HepG2 (cell line): Measurements from ENCODE around the gene FOXA3. TPM values are rescaled to one million over a fixed set of nuclear protein-coding genes. Genes with fewer than 3 reads are reported as not detected.

ENCODE experiments used
- ATAC-seq: fragments of 200-7000 bp; cut with Tn5 transposase; 3 replicates; pipeline ENCODE4 v1.9.1; 2020; ENCODE audit warnings: mild to moderate bottlenecking, moderate library complexity
- BruUV-seq: library from RNA; stranded (reverse); fragments of 400-500 nt; replicated peaks from 2 replicates; lab custom pipeline; 2021; lab: Mats Ljungman, UMichigan
- CTCF ChIA-PET: fragments of 300-600 bp; formaldehyde crosslinking; extraction: SDS; loops from one replicate; lab custom pipeline; 2021; ENCODE audit warnings: low total read pairs, inconsistent platforms, low intra/inter-chr PET ratio; lab: Yijun Ruan, JAX
- POLR2A ChIA-PET: fragments of 350-600 bp; sonication (Branson Sonifier 250); formaldehyde crosslinking; loops from one replicate; lab custom pipeline; 2020; ENCODE audit warnings: antibody characterized with exemption, inconsistent platforms; lab: Yijun Ruan, JAX
- DNase-seq: peaks from one replicate; pipeline ENCODE4 v3.0.0-alpha.2; 2015; ENCODE audit warnings: low spot score
- FAIRE-seq: peaks from 3 replicates; lab custom pipeline; 2011; peaks lifted over from hg19 to GRCh38; lab: Jason Lieb, UNC
- H2AFZ ChIP-seq: one replicate; pipeline ENCODE4 v1.6.1; 2011; ENCODE audit warnings: low read length, inconsistent platforms
- H3K27ac ChIP-seq: fragments of 300-600 bp; 3 replicates; pipeline ENCODE4 v1.8.0; 2011; ENCODE audit warnings: mixed run types, mild to moderate bottlenecking, mixed read lengths, low read length, inconsistent platforms; ENCODE audit not compliant: insufficient read depth; ENCODE audit errors: extremely low read length
- H3K27me3 ChIP-seq, 2 experiments: fragments of 200-600 bp in 1 of 2; 2 replicates in 1 of 2; 3 replicates in 1 of 2; pipeline versions ENCODE4 v1.6.0 to v1.8.0; 2011; ENCODE audit warnings: low read length in 2 of 2, mild to moderate bottlenecking in 2 of 2, moderate library complexity in 2 of 2, inconsistent platforms in 1 of 2; ENCODE audit not compliant: insufficient read depth in 2 of 2, control insufficient read depth in 1 of 2
- H3K36me3 ChIP-seq, 2 experiments: fragments of 200-600 bp in 1 of 2; replicated peaks in 1 of 2; 2 replicates in 1 of 2; 3 replicates in 1 of 2; pipeline versions ENCODE4 v1.5.1 to v1.8.0; 2011; ENCODE audit warnings: low read length in 2 of 2, inconsistent platforms in 1 of 2; ENCODE audit not compliant: insufficient read depth in 2 of 2, control insufficient read depth in 1 of 2
- H3K4me1 ChIP-seq: 2 replicates; pipeline ENCODE4 v1.5.1; 2012; ENCODE audit warnings: low read length, inconsistent platforms; ENCODE audit not compliant: insufficient read depth
- H3K4me2 ChIP-seq: 2 replicates; pipeline ENCODE4 v1.6.0; 2011; ENCODE audit warnings: low read depth, low read length, inconsistent platforms
- H3K4me3 ChIP-seq, 3 experiments: fragments of 200-600 bp in 1 of 3; sonication (generic), shearing (Covaris generic) in 1 of 3; replicated peaks in 1 of 3; 2 replicates each; pipeline ENCODE4 v1.5.1; 2011 to 2016; ENCODE audit warnings: low read length in 3 of 3, inconsistent platforms in 2 of 3, low read depth in 2 of 3, mild to moderate bottlenecking in 2 of 3, control low read depth in 1 of 3, mixed read lengths in 1 of 3; ENCODE audit not compliant: insufficient read depth in 1 of 3
- H3K79me2 ChIP-seq: one replicate; pipeline ENCODE4 v1.6.1; 2011; ENCODE audit warnings: low read length, inconsistent platforms; ENCODE audit not compliant: insufficient read depth
- H3K9ac ChIP-seq: 2 replicates; pipeline ENCODE4 v1.6.0; 2011; ENCODE audit warnings: mild to moderate bottlenecking, low read depth, low read length, inconsistent platforms; ENCODE audit not compliant: insufficient read depth
- H3K9me3 ChIP-seq: 2 replicates; pipeline ENCODE4 v1.5.1; 2012; ENCODE audit warnings: mild to moderate bottlenecking, low read length
- H4K20me1 ChIP-seq: 2 replicates; pipeline ENCODE4 v1.6.0; 2011; ENCODE audit warnings: inconsistent platforms, mild to moderate bottlenecking, low read length, moderate library complexity; ENCODE audit not compliant: insufficient read depth
- ATF7-NPFF ChIP-seq: sonication (generic); formaldehyde crosslinking; IDR thresholded peaks from 2 replicates; pipeline ENCODE4 v1.8.1; 2023; ENCODE audit warnings: mild to moderate bottlenecking, low read depth, missing genetic modification reagents, moderate library complexity
- HMG20A ChIP-seq: IDR thresholded peaks from 2 replicates; pipeline ENCODE4 v1.6.1; 2016; ENCODE audit warnings: borderline replicate concordance
- HOXA9 ChIP-seq: sonication (generic); formaldehyde crosslinking; IDR thresholded peaks from 2 replicates; pipeline ENCODE4 v1.8.1; 2022; ENCODE audit warnings: missing genetic modification reagents, mild to moderate bottlenecking, moderate library complexity, borderline replicate concordance
- KDM6A ChIP-seq: IDR thresholded peaks from 2 replicates; pipeline ENCODE4 v1.6.1; 2016; ENCODE audit warnings: low read depth
- MED13 ChIP-seq: sonication (generic); formaldehyde crosslinking; IDR thresholded peaks from 2 replicates; pipeline ENCODE4 v1.5.0; 2020; ENCODE audit warnings: missing genetic modification reagents
- MED8 ChIP-seq: sonication (generic); formaldehyde crosslinking; IDR thresholded peaks from 2 replicates; pipeline ENCODE4 v1.8.1; 2023; ENCODE audit warnings: mild to moderate bottlenecking, missing genetic modification reagents; ENCODE audit not compliant: insufficient replicate concordance
- MTERF4 ChIP-seq: sonication (generic); formaldehyde crosslinking; IDR thresholded peaks from 2 replicates; pipeline ENCODE4 v1.8.0; 2023; ENCODE audit warnings: mild to moderate bottlenecking, missing genetic modification reagents
- NCOA2 ChIP-seq: sonication (generic); formaldehyde crosslinking; IDR thresholded peaks from 2 replicates; pipeline ENCODE4 v1.8.0; 2022; ENCODE audit warnings: inconsistent platforms
- SAP130 ChIP-seq: IDR thresholded peaks from 2 replicates; pipeline ENCODE4 v1.6.1; 2016; ENCODE audit warnings: low read depth
- SP2 ChIP-seq: sonication (generic); formaldehyde crosslinking; IDR thresholded peaks from 2 replicates; pipeline ENCODE4 v1.5.1; 2020; ENCODE audit warnings: mild to moderate bottlenecking, missing genetic modification reagents
- WIZ ChIP-seq: sonication (generic); formaldehyde crosslinking; IDR thresholded peaks from 2 replicates; pipeline ENCODE4 v1.5.1; 2020; ENCODE audit warnings: mild to moderate bottlenecking, missing genetic modification reagents
- ZBTB1 ChIP-seq: sonication (generic); formaldehyde crosslinking; IDR thresholded peaks from 2 replicates; pipeline ENCODE4 v1.4.0; 2020; ENCODE audit warnings: missing genetic modification reagents, borderline replicate concordance
- ZFP91 ChIP-seq: sonication (generic); formaldehyde crosslinking; IDR thresholded peaks from 2 replicates; pipeline ENCODE4 v1.9.0; 2022; ENCODE audit warnings: missing genetic modification reagents, mild to moderate bottlenecking, borderline replicate concordance
- ZKSCAN5 ChIP-seq: sonication (generic); formaldehyde crosslinking; IDR thresholded peaks from 2 replicates; pipeline ENCODE4 v1.5.1; 2020; ENCODE audit warnings: mild to moderate bottlenecking, missing genetic modification reagents
- ZNF343 ChIP-seq: sonication (generic); formaldehyde crosslinking; IDR thresholded peaks from 2 replicates; pipeline ENCODE4 v1.4.0; 2020; ENCODE audit warnings: mild to moderate bottlenecking, missing genetic modification reagents
- WGBS: methylation state at CpG from one replicate; pipeline ENCODE4 v1.1.6; 2017; ENCODE audit warnings: low lambda C conversion rate; 5-methylcytosine and 5-hydroxymethylcytosine counted together
- in situ Hi-C: cut with HindIII; loops from 2 replicates; pipeline ENCODE4 v1.10.0; 2017; ENCODE audit warnings: low pct_unique_long_range_greater_than_20kb; ENCODE audit not compliant: extremely low pct_ligation_motif_present
- intact Hi-C: fragments of 100-400 bp; cut with micrococcal nuclease; formaldehyde crosslinking; loops from one replicate; pipeline ENCODE4 v1.10.0; 2022; ENCODE audit not compliant: unreplicated experiment
- polyA plus RNA-seq, 8 experiments: library from polyadenylated mRNA; depleted of rRNA in 3 of 8; stranded (reverse) in 7 of 8; unstranded in 1 of 8; fragments of >200 nt; fragmentation: Illumina TruSeq in 4 of 8; extraction: Trizol in 4 of 8; gene quantifications; 2 replicates each; pipeline versions ENCODE4 v1.2.1 to v1.2.3, GENCODE V29; 2011 to 2016; ENCODE audit warnings: low read depth in 4 of 8, missing spikeins in 1 of 8, mixed read lengths in 1 of 8; ENCODE audit not compliant: insufficient read depth in 1 of 8
- total RNA-seq, 5 experiments: library from RNA; depleted of rRNA; stranded (reverse); fragments of >200 nt; fragmentation: Illumina TruSeq; extraction: Trizol; gene quantifications; 2 replicates each; pipeline ENCODE4 v1.2.3, GENCODE V29; 2016; ENCODE audit warnings: low read depth in 1 of 5
- TF ChIP-seq, protein P1 (sequence below): sonication (generic); formaldehyde crosslinking; IDR thresholded peaks from 2 replicates; pipeline ENCODE4 v1.8.1; 2023; ENCODE audit warnings: mild to moderate bottlenecking, inconsistent platforms, moderate library complexity, missing genetic modification reagents, borderline replicate concordance

Gene FOXA3
- total and polyA plus RNA-seq, 2 of the 13 experiments (the other 11 are each of a cell fraction or from before 2014, with no cell fraction given): 29.8 to 47.6 TPM

GRCh38 chr19:45881082-45881908 lies 17.2 kb downstream of the FOXA3 start (continued):
- TF ChIP-seq ZBTB1 (CRISPR knock-in tag): no peak

GRCh38 chr19:45881909-45882528 lies 17.9 kb downstream of the FOXA3 start:
- intact Hi-C loops: no loop called here
- TF ChIP-seq MED13 (CRISPR knock-in tag): peak; percentile 68; the same call in 1 of the 2 replicates
- peak; percentile 99 for TF ChIP-seq ZFP91 (CRISPR knock-in tag)
- TF ChIP-seq HOXA9 (CRISPR knock-in tag): 0 out of 2 replicates have a peak, but pooled peaks have one; percentile 59
- no peak for TF ChIP-seq ATF7-NPFF (CRISPR knock-in tag)
- TF ChIP-seq MTERF4 (CRISPR knock-in tag): 0 out of 2 replicates have a peak, but pooled peaks have one; percentile 61
- peak; percentile 85 for TF ChIP-seq NCOA2
- TF ChIP-seq HMG20A (CRISPR knock-in tag): 0 out of 2 replicates have a peak, but pooled peaks have one; percentile 27
- TF ChIP-seq WIZ (CRISPR knock-in tag): peak; percentile 52; the same call in 1 of the 2 replicates
- TF ChIP-seq, protein P1, sequence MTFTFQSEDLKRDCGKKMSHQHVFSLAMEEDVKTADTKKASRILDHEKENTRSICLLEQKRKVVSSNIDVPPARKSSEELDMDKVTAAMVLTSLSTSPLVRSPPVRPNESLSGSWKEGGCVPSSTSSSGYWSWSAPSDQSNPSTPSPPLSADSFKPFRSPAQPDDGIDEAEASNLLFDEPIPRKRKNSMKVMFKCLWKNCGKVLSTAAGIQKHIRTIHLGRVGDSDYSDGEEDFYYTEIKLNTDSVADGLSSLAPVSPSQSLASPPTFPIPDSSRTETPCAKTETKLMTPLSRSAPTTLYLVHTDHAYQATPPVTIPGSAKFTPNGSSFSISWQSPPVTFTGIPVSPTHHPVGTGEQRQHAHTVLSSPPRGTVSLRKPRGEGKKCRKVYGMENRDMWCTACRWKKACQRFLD (CRISPR knock-in tag): peak; percentile 71; the same call in 1 of the 2 replicates
- TF ChIP-seq ZNF343: no peak
- TF ChIP-seq SP2: 0 out of 2 replicates have a peak, but pooled peaks have one; percentile 24
- peak; percentile 91 for TF ChIP-seq SAP130 (CRISPR knock-in tag)
- peak; percentile 72; the same call in 1 of the 2 replicates for TF ChIP-seq KDM6A (CRISPR knock-in tag)
- peak; percentile 53 for TF ChIP-seq MED8 (CRISPR knock-in tag)
- TF ChIP-seq ZKSCAN5 (CRISPR knock-in tag): no peak

More at GRCh38 chr19:45881909-45882528, 17.9 kb downstream of the FOXA3 start:
- Histone ChIP-seq H4K20me1 (no peaks in the 10 kb centered on the region), H3K4me3 (peak overlapping the region; percentile 58 to 75 (median 58)), H3K36me3 (no peaks in the 10 kb centered on the region), H3K27me3 (no peaks in the 10 kb centered on the region), H3K4me1 (peaks cover 75% of the 10 kb centered on the region), H3K79me2 (peaks cover 15% of the 10 kb centered on the region), H3K9ac (peak overlapping the region; percentile 78), H3K27ac (peak overlapping the region; percentile 87), H3K9me3 (no peaks in the 10 kb centered on the region), H2AFZ (no peak overlapping the region), H3K4me2 (peak overlapping the region; percentile 94)
- WGBS: 0% methylated on average over 3 of the region's 4 CpGs
- BruUV-seq: TSS peak; percentile 44
- FAIRE-seq (peak; percentile 96), DNase-seq (peak; percentile 84), ATAC-seq (peak; percentile 18)
- POLR2A ChIA-PET: interaction anchor here (0.7 to 10.3 kb wide), 16 partner anchors 13 to 240 kb away, joined by 3 to 388 read pairs (median 4); partner anchors contain the start of genes CCDC61, FOXA3, MYPOP and SIX5
- in situ Hi-C loops: no loop called here
- CTCF ChIA-PET: interaction anchor here (1.9 to 5.3 kb wide), 4 partner anchors 8 to 65 kb away, joined by 5 to 263 read pairs (median 30); partner anchors contain the start of genes FOXA3 and SYMPK
